Measurements from ENCODE around the gene UBE2D3. TPM values are rescaled to one million over a fixed set of nuclear protein-coding genes. Genes with fewer than 3 reads are reported as not detected.

UBE2D3 gene
- total RNA-seq, 1 donor from 2014 or later: 312 TPM

DNA sequence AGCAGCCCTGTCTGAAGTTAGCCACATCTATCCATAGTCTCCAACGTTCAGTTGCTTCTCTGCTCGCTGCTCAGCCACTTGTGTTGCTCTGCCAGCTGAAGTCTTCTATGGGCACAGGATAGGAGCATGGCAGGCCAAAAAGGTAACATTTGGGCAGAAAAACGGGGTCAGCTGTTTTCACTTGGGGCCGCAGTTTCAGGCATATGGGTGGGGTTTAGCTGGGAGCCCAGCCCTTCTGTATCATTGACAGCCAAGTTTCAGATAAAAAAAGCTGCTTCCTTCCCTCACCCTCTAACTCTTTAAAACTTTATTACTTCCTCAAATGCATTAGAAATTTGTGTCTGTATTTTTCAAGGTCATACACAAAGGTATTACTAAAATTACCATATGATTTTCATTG is 48.1 kb downstream of the UBE2D3 start:
- H3K4me1 Mint-ChIP-seq: no peaks in the 10 kb centered on the region
- TF ChIP-seq, protein P1, sequence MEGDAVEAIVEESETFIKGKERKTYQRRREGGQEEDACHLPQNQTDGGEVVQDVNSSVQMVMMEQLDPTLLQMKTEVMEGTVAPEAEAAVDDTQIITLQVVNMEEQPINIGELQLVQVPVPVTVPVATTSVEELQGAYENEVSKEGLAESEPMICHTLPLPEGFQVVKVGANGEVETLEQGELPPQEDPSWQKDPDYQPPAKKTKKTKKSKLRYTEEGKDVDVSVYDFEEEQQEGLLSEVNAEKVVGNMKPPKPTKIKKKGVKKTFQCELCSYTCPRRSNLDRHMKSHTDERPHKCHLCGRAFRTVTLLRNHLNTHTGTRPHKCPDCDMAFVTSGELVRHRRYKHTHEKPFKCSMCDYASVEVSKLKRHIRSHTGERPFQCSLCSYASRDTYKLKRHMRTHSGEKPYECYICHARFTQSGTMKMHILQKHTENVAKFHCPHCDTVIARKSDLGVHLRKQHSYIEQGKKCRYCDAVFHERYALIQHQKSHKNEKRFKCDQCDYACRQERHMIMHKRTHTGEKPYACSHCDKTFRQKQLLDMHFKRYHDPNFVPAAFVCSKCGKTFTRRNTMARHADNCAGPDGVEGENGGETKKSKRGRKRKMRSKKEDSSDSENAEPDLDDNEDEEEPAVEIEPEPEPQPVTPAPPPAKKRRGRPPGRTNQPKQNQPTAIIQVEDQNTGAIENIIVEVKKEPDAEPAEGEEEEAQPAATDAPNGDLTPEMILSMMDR (conservative IDR thresholded peaks at IDR 0.05): no peak
- no peaks in the 10 kb centered on the region for H3K27me3 Mint-ChIP-seq (ENCODE audit: low read depth)
- H3K27ac Mint-ChIP-seq (ENCODE audit: unreplicated experiment): no peak overlapping the region
- no peak for DNase-seq (ENCODE audit: low read depth, low spot score)
- H3K36me3 Mint-ChIP-seq (ENCODE audit: low read depth): no peaks in the 10 kb centered on the region
- H3K9me3 Mint-ChIP-seq: no peaks in the 10 kb centered on the region
- no peak overlapping the region for H3K4me3 Mint-ChIP-seq

DNA sequence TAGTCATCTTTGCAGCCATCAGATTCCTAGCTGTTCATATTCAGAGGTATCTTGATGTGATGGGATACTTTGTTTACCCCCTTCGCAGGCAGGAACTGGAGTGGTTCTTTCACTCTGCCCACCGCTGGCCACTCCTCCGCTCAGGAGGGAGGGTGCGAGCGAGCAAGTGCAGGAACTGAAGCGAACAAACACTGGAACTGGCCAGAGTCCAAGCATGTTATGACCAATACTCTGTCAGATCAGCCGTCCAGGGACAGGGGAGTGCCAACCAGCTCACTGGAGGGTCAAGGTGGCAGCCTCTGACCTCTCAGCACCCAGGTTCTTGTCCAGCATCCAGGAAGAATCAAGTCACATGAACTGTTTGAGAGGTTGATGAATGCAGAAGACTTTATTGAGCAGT is 48.6 kb downstream of the UBE2D3 start:
- no peaks in the 10 kb centered on the region for H3K36me3 Mint-ChIP-seq (ENCODE audit: low read depth)
- no peak overlapping the region for H3K4me3 Mint-ChIP-seq
- DNase-seq (ENCODE audit: low read depth, low spot score): no peak
- no peaks in the 10 kb centered on the region for H3K4me1 Mint-ChIP-seq
- no peak overlapping the region for H3K27ac Mint-ChIP-seq (ENCODE audit: unreplicated experiment)
- TF ChIP-seq, protein P1 (conservative IDR thresholded peaks at IDR 0.05): no peak
- H3K9me3 Mint-ChIP-seq: no peaks in the 10 kb centered on the region
- H3K27me3 Mint-ChIP-seq (ENCODE audit: low read depth): no peaks in the 10 kb centered on the region

DNA sequence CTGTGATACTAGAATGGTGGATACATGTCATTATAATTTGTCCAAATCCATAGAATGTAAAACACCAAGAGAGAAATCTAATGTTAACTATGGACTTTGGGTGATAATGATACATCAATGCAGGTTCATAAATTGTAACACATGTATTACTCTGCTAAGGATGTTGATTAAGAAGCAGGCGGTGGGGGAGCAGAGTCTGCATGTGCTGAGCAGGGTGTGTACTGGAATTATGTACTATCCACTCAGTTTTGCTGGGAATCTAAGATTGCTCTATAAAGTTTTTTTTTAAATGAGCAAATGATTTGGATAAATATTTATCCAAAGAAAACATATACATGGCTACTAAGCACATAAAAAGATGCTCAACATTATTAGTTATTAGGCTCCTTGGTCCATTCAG is 51.5 kb downstream of the UBE2D3 start:
- Mint-ChIP-seq H3K36me3 (ENCODE audit: low read depth) (no peaks in the 10 kb centered on the region), H3K4me1 (no peaks in the 10 kb centered on the region), H3K27me3 (ENCODE audit: low read depth) (no peaks in the 10 kb centered on the region), H3K9me3 (peaks cover 7% of the 10 kb centered on the region), H3K27ac (ENCODE audit: unreplicated experiment) (no peak overlapping the region), H3K4me3 (no peak overlapping the region)
- TF ChIP-seq, protein P1 (conservative IDR thresholded peaks at IDR 0.05): no peak
- no peak for DNase-seq (ENCODE audit: low read depth, low spot score)

DNA sequence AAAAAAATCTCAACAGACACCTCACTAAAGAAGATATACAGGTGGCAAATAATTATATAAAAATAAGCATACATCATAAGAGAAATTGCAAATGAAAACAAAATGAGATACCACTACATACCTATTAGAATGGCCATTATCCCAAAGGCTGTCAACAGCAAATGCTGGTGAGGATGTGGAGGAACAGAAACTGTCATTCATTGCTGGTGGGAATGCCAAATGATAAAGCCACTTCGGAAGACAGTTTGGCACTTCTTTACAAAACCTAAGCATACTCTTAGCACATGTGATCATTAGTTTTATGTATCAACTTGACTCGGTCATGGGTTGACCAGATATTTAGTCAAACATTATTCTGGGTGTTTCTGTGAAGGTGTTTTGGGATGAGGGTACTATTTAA is 53.1 kb downstream of the UBE2D3 start:
- DNase-seq (ENCODE audit: low read depth, low spot score): no peak
- peaks cover 7% of the 10 kb centered on the region for H3K9me3 Mint-ChIP-seq
- no peak overlapping the region for H3K4me3 Mint-ChIP-seq
- TF ChIP-seq, protein P1 (conservative IDR thresholded peaks at IDR 0.05): no peak
- H3K27ac Mint-ChIP-seq (ENCODE audit: unreplicated experiment): no peak overlapping the region
- no peaks in the 10 kb centered on the region for H3K27me3 Mint-ChIP-seq (ENCODE audit: low read depth)
- no peaks in the 10 kb centered on the region for H3K36me3 Mint-ChIP-seq (ENCODE audit: low read depth)
- no peaks in the 10 kb centered on the region for H3K4me1 Mint-ChIP-seq

DNA sequence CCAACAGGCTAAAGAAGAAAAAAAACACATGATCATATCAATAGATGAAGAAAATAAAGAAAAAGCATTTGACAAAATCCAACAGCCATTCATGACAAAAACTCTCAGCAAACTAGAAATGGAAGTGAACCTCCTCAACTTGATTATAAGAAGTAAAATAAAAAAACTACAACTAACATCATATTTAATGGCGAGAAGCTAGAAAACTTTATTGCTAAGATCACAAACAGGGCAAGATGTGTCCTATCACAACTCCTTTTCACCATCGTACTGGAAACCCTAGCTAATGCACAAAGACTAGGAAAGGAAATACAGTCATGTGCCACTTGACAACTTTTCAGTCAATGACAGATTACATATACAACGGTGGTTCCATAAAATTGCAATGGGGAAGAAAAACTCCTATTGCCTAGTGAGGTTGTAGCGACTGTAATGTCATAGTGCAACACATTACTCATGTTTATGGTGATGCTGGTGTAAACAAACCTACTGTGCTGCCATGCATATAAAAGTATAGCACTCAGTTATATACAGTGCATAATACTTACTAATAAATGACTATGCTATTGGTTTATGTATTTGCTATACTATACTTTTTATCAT is 54.5 kb downstream of the UBE2D3 start:
- Mint-ChIP-seq H3K4me3 (no peak overlapping the region), H3K36me3 (ENCODE audit: low read depth) (no peaks in the 10 kb centered on the region)

More for the DNA sequence above, 54.5 kb downstream of the UBE2D3 start:
- Mint-ChIP-seq H3K9me3 (peaks cover 7% of the 10 kb centered on the region), H3K27ac (ENCODE audit: unreplicated experiment) (no peak overlapping the region), H3K4me1 (no peaks in the 10 kb centered on the region), H3K27me3 (ENCODE audit: low read depth) (no peaks in the 10 kb centered on the region)
- TF ChIP-seq, protein P1 (conservative IDR thresholded peaks at IDR 0.05): no peak
- DNase-seq (ENCODE audit: low read depth, low spot score): no peak

All from neural crest cell (in vitro differentiated cells).